ENCODE data around the gene ISY1. TPM values are rescaled to one million over a fixed set of nuclear protein-coding genes. Genes with fewer than 3 reads are reported as not detected.

ISY1 gene
- total RNA-seq, 1 donor from 2014 or later: 31.0 TPM

DNA sequence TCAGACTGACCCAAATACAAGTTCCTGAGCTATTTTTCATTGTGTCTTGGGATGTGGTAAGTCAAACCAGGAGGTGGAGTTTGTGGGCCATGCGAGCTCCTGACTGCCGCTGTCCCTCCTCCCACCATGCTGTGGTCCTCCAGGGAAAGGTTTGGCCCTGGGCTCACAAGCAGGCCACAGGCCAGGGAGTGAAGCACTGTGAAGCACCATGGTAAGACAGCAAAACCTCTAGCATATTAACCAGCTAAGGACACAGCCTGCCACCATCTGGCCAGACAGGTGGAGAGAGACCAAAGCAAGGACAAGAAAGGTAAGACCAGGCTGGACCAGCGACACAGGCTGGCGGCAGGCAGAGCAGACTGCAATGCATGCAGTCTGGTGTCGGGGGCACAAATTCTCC is 54.5 kb downstream of the ISY1 start:
- peak; percentile 24 for DNase-seq
- Histone ChIP-seq H3K27me3 (ENCODE audit: low read depth) (no peaks in the 10 kb centered on the region), H3K9me3 (no peaks in the 10 kb centered on the region), H3K36me3 (peaks cover 40% of the 10 kb centered on the region), H3K4me3 (no peak overlapping the region), H3K4me1 (peaks cover 16% of the 10 kb centered on the region), H3K27ac (no peak overlapping the region)
- TF ChIP-seq CTCF (IDR thresholded peaks at IDR 0.05): no peak
- ATAC-seq: no peak
- intact Hi-C loops (cut with DNase I): no loop called here

DNA sequence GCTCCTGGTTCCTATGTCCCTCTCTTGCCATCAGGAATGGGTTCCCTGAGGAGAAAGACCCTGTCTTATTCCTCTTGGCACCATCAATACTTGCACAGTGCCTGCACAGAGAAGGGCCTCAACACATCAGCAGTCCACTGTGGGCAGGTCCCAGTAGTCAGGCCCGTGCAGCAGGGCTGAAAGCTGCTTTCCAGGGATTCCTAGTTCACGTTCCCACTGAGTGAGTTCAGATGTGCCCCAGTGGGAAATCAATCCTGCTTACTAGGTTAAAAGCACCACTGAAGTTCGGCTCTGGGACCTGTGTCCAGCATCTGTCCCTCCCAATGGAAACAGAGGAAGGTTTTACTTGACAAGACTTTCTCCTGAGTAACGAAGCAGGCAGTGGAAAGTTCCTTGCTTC is 55.0 kb downstream of the ISY1 start:
- peaks cover 16% of the 10 kb centered on the region for H3K4me1 ChIP-seq
- peaks cover 45% of the 10 kb centered on the region for H3K36me3 ChIP-seq
- ATAC-seq: no peak

DNA sequence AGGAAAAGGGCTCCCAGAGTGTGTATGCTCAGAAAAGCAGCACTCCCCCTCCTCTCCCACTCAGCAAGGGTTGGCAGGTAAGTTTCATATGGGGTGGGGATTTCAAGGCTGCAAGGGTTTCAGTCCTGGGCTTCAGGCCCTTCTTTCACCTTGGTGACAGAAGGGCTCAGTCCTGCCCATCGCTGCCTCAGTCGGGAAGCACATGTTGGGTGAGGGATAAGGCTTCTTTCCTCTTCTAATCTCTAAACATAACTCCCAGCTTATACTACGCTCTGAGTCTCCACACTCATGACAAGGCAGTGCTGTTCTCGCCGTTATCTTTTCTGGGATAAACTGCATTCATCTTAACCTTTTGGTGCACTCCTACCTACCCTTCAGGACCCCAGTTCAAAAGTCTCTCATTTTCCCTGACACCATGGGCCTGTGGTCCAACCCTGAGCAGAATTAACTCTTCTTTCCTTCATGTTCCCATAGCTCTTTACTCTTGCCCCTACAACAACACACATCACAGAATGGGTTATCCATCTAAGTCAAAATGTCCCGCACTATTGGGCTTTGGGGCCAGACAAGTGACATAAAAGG is 56.3 kb downstream of the ISY1 start:
- H3K27me3 ChIP-seq (ENCODE audit: low read depth): no peaks in the 10 kb centered on the region
- peaks cover 42% of the 10 kb centered on the region for H3K36me3 ChIP-seq
- ATAC-seq: no peak
- intact Hi-C loops (cut with DNase I): no loop called here
- H3K9me3 ChIP-seq: no peaks in the 10 kb centered on the region
- no peak overlapping the region for H3K4me3 ChIP-seq
- TF ChIP-seq CTCF (IDR thresholded peaks at IDR 0.05): no peak
- DNase-seq: peak; percentile 11
- no peak overlapping the region for H3K27ac ChIP-seq
- H3K4me1 ChIP-seq: peaks cover 16% of the 10 kb centered on the region

More for the DNA sequence above, 55.0 kb downstream of the ISY1 start:
- intact Hi-C loops (cut with DNase I): no loop called here
- DNase-seq: peak; percentile 1
- TF ChIP-seq CTCF (IDR thresholded peaks at IDR 0.05): no peak
- H3K27ac ChIP-seq: no peak overlapping the region
- no peaks in the 10 kb centered on the region for H3K27me3 ChIP-seq (ENCODE audit: low read depth)
- no peaks in the 10 kb centered on the region for H3K9me3 ChIP-seq
- no peak overlapping the region for H3K4me3 ChIP-seq

GRCh38 chr3:129104051-129104450 is 56.8 kb downstream of the ISY1 start:
- Histone ChIP-seq H3K36me3 (peaks cover 38% of the 10 kb centered on the region), H3K27me3 (ENCODE audit: low read depth) (no peaks in the 10 kb centered on the region), H3K27ac (no peak overlapping the region), H3K9me3 (no peaks in the 10 kb centered on the region), H3K4me1 (peaks cover 16% of the 10 kb centered on the region), H3K4me3 (no peak overlapping the region)
- ATAC-seq: no peak
- no peak for TF ChIP-seq CTCF (IDR thresholded peaks at IDR 0.05)
- DNase-seq: peak; percentile 1
- intact Hi-C loops (cut with DNase I): no loop called here

- Histone ChIP-seq H3K27me3 (ENCODE audit: low read depth) (no peaks in the 10 kb centered on the region), H3K4me1 (peaks cover 16% of the 10 kb centered on the region), H3K9me3 (no peaks in the 10 kb centered on the region), H3K27ac (no peak overlapping the region), H3K36me3 (peaks cover 31% of the 10 kb centered on the region), H3K4me3 (no peak overlapping the region)
- no peak for ATAC-seq
- DNase-seq: no peak
- intact Hi-C loops (cut with DNase I): no loop called here
- TF ChIP-seq CTCF (IDR thresholded peaks at IDR 0.05): no peak
These were observed 57.6 kb downstream of the ISY1 start for GRCh38 chr3:129103296-129103695.
